ENCODE results near the gene ZGPAT. TPM values are rescaled to one million over a fixed set of nuclear protein-coding genes. Genes with fewer than 3 reads are reported as not detected.

ZGPAT gene
- total and polyA plus RNA-seq, 2 of the 8 experiments (the other 6 are each of a cell fraction or from before 2014, with no cell fraction given) = 14.5 to 21.4 TPM

- 80% methylated on average over 15 of the region's 15 CpGs; no CpG with 5 or more reads in 1 of the 2 experiments for WGBS, 2 experiments (ENCODE audit: extremely low coverage in 1 of 2, insufficient coverage in 1 of 2, insufficient read length in 1 of 2, insufficient replicate concordance in 2 of 2, low coverage in 1 of 2, low lambda C conversion rate in 2 of 2, missing lambda C conversion rate in 1 of 2)
- peaks cover 4% of the 10 kb centered on the region; the same call in 1 of the 2 replicates for H3K23me2 ChIP-seq (ENCODE audit: low read depth, low read length)
- no peak overlapping the region; the same call in 1 of the 2 replicates for H4K8ac ChIP-seq (ENCODE audit: extremely low read depth, insufficient read depth, low read length)
- TF ChIP-seq SP4 (IDR thresholded peaks at IDR 0.05; ENCODE audit: low read length) (no peak), SIRT6 (IDR thresholded peaks at IDR 0.05; ENCODE audit: low read length) (no peak), SIN3A (conservative IDR thresholded peaks at IDR 0.05 in 1 of 2, IDR thresholded peaks at IDR 0.05 in 1 of 2; ENCODE audit: low read depth in 1 of 2, low read length in 2 of 2) (no peak), RAD21 (IDR thresholded peaks at IDR 0.05 in 1 of 2, conservative IDR thresholded peaks at IDR 0.05 in 1 of 2; ENCODE audit: low read depth in 2 of 2, low read length in 2 of 2) (no peak), CHD2 (IDR thresholded peaks at IDR 0.05; ENCODE audit: low read length) (no peak), MAX (IDR thresholded peaks at IDR 0.05) (no peak), TAF7 (optimal IDR thresholded peaks at IDR 0.05; ENCODE audit: borderline replicate concordance, low read depth, low read length) (no peak), CTCF (IDR thresholded peaks at IDR 0.05; ENCODE audit: control extremely low read depth in 1 of 3, insufficient read depth in 1 of 3, low read depth in 1 of 3, low read length in 3 of 3) (no peak)
Observed at GRCh38 chr20:63703471-63703975, 4.3 kb upstream of the ZGPAT start.

More at GRCh38 chr20:63703471-63703975, 4.3 kb upstream of the ZGPAT start:
- Histone ChIP-seq H3K18ac (ENCODE audit: extremely low read depth, low read length) (no peak overlapping the region), H3K36me3 (ENCODE audit: control insufficient read depth in 2 of 4, insufficient read depth in 4 of 4, low read length in 3 of 4) (peaks cover 3 to 18% (median 8%) of the 10 kb centered on the region in 4 experiments; a peak in 5 of 8 replicates), H3K14ac (ENCODE audit: insufficient read length) (no peak overlapping the region), H3K27ac (ENCODE audit: low read depth, low read length) (no peak overlapping the region), H2BK5ac (ENCODE audit: low read depth, low read length) (no peak overlapping the region), H4K20me1 (replicated peaks in 1 of 2; ENCODE audit: control insufficient read depth in 1 of 2, insufficient read depth in 2 of 2, low read length in 2 of 2) (peaks cover 8 to 15% of the 10 kb centered on the region in 2 experiments), H3K23ac (ENCODE audit: insufficient read length) (no peak overlapping the region), H2BK15ac (ENCODE audit: low read length) (no peak overlapping the region), H3K4me2 (ENCODE audit: insufficient read depth in 1 of 2, low read depth in 2 of 2, low read length in 2 of 2) (no peak overlapping the region), H4K91ac (replicated peaks; ENCODE audit: insufficient read length, low read length) (no peak overlapping the region), H3K4me1 (replicated peaks in 1 of 4; ENCODE audit: control insufficient read depth in 3 of 4, insufficient read depth in 4 of 4, low read length in 3 of 4) (peaks cover 0 to 8% (median under 1%) of the 10 kb centered on the region in 4 experiments; a peak in 5 of 7 replicates), H2AK5ac (ENCODE audit: low read depth, low read length) (no peak overlapping the region), H3K4me3 (ENCODE audit: extremely low read depth in 1 of 4, insufficient read depth in 2 of 4, low read depth in 3 of 4, low read length in 4 of 4) (no peak overlapping the region), H2BK120ac (replicated peaks; ENCODE audit: low read depth, low read length) (no peak overlapping the region), H3K79me1 (ENCODE audit: low read depth, low read length) (peaks cover 6% of the 10 kb centered on the region; the same call in 1 of the 2 replicates), H3K79me2 (ENCODE audit: control insufficient read depth in 1 of 2, insufficient read depth in 2 of 2, low read length in 2 of 2) (peaks cover 0 to 17% of the 10 kb centered on the region in 2 experiments; a peak in 3 of 4 replicates), H4K5ac (ENCODE audit: insufficient read length, low read depth, low read length) (no peak overlapping the region), H2BK20ac (ENCODE audit: low read length) (no peak overlapping the region), H3K56ac (replicated peaks; ENCODE audit: insufficient read length, low read depth, low read length) (no peak overlapping the region), H3K9ac (replicated peaks in 1 of 4; ENCODE audit: extremely low read depth in 1 of 4, low read depth in 3 of 4, low read length in 3 of 4) (no peak overlapping the region), H3K9me3 (ENCODE audit: insufficient read depth in 2 of 2, low read depth in 1 of 2, low read length in 1 of 2) (no peaks in the 10 kb centered on the region), H2AFZ (ENCODE audit: low read length) (no peak overlapping the region), H3K27me3 (replicated peaks in 1 of 4; ENCODE audit: control insufficient read depth in 3 of 4, extremely low read depth in 1 of 4, insufficient read depth in 3 of 4, low read length in 3 of 4) (no peaks in the 10 kb centered on the region), H2BK12ac (ENCODE audit: low read depth, low read length) (no peak overlapping the region), H3K4ac (replicated peaks; ENCODE audit: insufficient read length, low read depth, low read length) (no peak overlapping the region)
- ChIA-PET CTCF (ENCODE audit: partially characterized antibody) (interaction anchor here (0.8 to 1.4 kb wide), 2 partner anchors 72 to 277 kb away, joined by 3 to 4 read pairs; partner anchors contain the start of gene PRPF6), POLR2A (ENCODE audit: partially characterized antibody) (interaction anchor here (0.9 to 4.7 kb wide), 13 partner anchors 7 to 163 kb away, joined by 3 to 49 read pairs (median 4); partner anchors contain the start of genes SLC2A4RG, TNFRSF6B and TPD52L2)
- no peak for FAIRE-seq
- no peak for DNase-seq (ENCODE audit: low read depth in 1 of 2, low spot score in 2 of 2)

Measured in H1 (cell line).